Measurements from ENCODE around the gene AKAP13. TPM values are rescaled to one million over a fixed set of nuclear protein-coding genes. Genes with fewer than 3 reads are reported as not detected.

Gene AKAP13
- total and polyA plus RNA-seq, 2 donors (not counting 1 experiment from before 2014, with no cell fraction given), result 73.8 to 358 TPM

DNA sequence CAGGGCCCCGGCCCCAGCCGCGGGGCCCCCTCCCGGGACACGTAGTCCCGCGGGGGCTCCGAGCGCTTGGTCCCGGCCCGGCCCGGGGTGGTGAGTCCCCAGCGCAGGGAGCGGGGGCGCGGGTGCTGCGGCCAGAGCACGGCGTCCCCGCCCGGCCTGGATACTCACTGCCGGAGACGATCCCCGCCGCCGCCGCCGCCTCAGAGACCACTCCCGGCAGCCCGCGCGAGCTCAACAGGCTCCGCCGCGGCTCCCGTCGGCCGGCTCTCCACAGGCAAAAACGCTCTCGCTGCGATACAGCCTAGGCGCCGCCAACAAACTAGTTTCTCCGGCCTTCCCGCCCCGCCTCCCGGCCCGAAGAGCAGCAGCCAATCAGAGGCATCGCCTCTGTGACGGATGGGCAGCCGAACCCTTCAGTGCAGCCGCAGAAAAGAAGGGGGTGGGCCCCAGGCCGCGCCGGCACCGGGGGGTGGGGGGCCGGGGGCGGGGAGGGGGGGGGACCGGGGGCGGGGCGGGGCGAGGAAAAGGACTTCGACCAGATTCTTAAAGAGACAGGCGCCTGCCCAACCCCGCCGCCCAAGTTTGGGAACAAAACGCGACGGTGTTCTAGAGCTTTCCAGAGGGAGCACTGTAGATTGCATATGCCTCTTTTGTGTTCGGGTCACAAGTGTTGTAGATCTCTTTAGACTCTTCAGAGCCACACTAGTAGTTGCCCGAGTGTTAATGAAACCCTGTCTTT is 414.4 kb downstream of the AKAP13 start, which contains the start of gene KLHL25:
TSS of gene KLHL25 (minus strand) at position 328 of the 739 bp plus-strand sequence. CDS start 25,115 bp downstream, outside the sequence.
- Mint-ChIP-seq H3K9me3 (ENCODE audit: insufficient read depth) (no peaks in the 10 kb centered on the region), H3K27me3 (peaks cover 4% of the 10 kb centered on the region), H3K4me3 (peak within 1 kb of the TSS; percentile 91), H3K4me1 (peaks cover 24% of the 10 kb centered on the region), H3K27ac (peak within 1 kb of the TSS; percentile 83)
- under 1% methylated on average over 54 of the region's 71 CpGs for WGBS (ENCODE audit: insufficient coverage)
- Histone ChIP-seq H3K4me2 (replicated peaks; ENCODE audit: low read depth, low read length, poor library complexity, severe bottlenecking) (peak within 1 kb of the TSS; percentile 88), H3K4me3 (ENCODE audit: control extremely low read depth in 1 of 5, extremely low read depth in 1 of 5, insufficient read depth in 1 of 5, low read depth in 2 of 5, low read length in 4 of 5) (peak within 1 kb of the TSS; percentile 47 to 79 (median 68)), H3K27me3 (replicated peaks in 1 of 4; ENCODE audit: control extremely low read depth in 1 of 4, control insufficient read depth in 3 of 4, insufficient read depth in 4 of 4, low read length in 3 of 4) (peaks cover 0 to 5% (median 0%) of the 10 kb centered on the region in 4 experiments), H4K20me1 (ENCODE audit: control insufficient read depth, insufficient read depth, low read length, poor library complexity, severe bottlenecking) (no peaks in the 10 kb centered on the region), H3K36me3 (replicated peaks in 1 of 2; ENCODE audit: control extremely low read depth in 1 of 2, control insufficient read depth in 1 of 2, extremely low read depth in 1 of 2, insufficient read depth in 2 of 2, low read length in 1 of 2) (no peaks in the 10 kb centered on the region), H2AFZ (ENCODE audit: insufficient read depth, low read depth, low read length, poor library complexity, severe bottlenecking) (peak within 1 kb of the TSS; percentile 83), H3K79me2 (ENCODE audit: control insufficient read depth, insufficient read depth, low read length) (peaks cover 17% of the 10 kb centered on the region), H3K27ac (ENCODE audit: low read length in 2 of 2) (peak within 1 kb of the TSS in 1 of 2 donors; percentile 66), H3K4me1 (ENCODE audit: control insufficient read depth in 2 of 2, insufficient read depth in 2 of 2, low read length in 2 of 2) (peaks cover 15 to 21% of the 10 kb centered on the region in 2 donors), H3K9me3 (ENCODE audit: control extremely low read depth in 1 of 3, control insufficient read depth in 2 of 3, insufficient read depth in 1 of 3, low read length in 2 of 3) (peaks cover 0 to 3% (median 0%) of the 10 kb centered on the region in 3 donors), H3K9ac (ENCODE audit: low read length) (peak within 1 kb of the TSS; percentile 70)
- DNase-seq, result peak; percentile 94
- ATAC-seq (ENCODE audit: low read depth), result peak; percentile 98
- CTCF ChIA-PET, result no interaction called here
- no peak for TF ChIP-seq EZH2 (IDR thresholded peaks at IDR 0.05; ENCODE audit: borderline replicate concordance, insufficient read depth, low read depth, low read length, poor library complexity, severe bottlenecking)
- TF ChIP-seq, protein P1, sequence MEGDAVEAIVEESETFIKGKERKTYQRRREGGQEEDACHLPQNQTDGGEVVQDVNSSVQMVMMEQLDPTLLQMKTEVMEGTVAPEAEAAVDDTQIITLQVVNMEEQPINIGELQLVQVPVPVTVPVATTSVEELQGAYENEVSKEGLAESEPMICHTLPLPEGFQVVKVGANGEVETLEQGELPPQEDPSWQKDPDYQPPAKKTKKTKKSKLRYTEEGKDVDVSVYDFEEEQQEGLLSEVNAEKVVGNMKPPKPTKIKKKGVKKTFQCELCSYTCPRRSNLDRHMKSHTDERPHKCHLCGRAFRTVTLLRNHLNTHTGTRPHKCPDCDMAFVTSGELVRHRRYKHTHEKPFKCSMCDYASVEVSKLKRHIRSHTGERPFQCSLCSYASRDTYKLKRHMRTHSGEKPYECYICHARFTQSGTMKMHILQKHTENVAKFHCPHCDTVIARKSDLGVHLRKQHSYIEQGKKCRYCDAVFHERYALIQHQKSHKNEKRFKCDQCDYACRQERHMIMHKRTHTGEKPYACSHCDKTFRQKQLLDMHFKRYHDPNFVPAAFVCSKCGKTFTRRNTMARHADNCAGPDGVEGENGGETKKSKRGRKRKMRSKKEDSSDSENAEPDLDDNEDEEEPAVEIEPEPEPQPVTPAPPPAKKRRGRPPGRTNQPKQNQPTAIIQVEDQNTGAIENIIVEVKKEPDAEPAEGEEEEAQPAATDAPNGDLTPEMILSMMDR (IDR thresholded peaks at IDR 0.05), result no peak
- POLR2A ChIA-PET, result no interaction called here
- intact Hi-C loops (cut with micrococcal nuclease), result loop anchor here (2.0 kb wide), 2 partner anchors 46 to 106 kb away; no protein-coding TSS in a partner anchor

Measured in B cell (primary cell).